ENCODE data around the gene IFT27. TPM values are rescaled to one million over a fixed set of nuclear protein-coding genes. Genes with fewer than 3 reads are reported as not detected.

The IFT27 gene
- polyA plus RNA-seq, 1 donor (not counting 4 experiments of a cell fraction or from before 2014, with no cell fraction given) = 18.5 TPM

- H2AFZ ChIP-seq (ENCODE audit: control insufficient read depth, low read length) = no peak overlapping the region
- TF ChIP-seq CTCF (optimal IDR thresholded peaks at IDR 0.05 in 1 of 3, IDR thresholded peaks at IDR 0.05 in 1 of 3, conservative IDR thresholded peaks at IDR 0.05 in 1 of 3; ENCODE audit: extremely low read depth in 1 of 3, insufficient read depth in 2 of 3, low read length in 3 of 3) (no peak), EZH2 (IDR thresholded peaks at IDR 0.05; ENCODE audit: low read length) (no peak)
- peaks cover 21% of the 10 kb centered on the region for H3K27me3 ChIP-seq (ENCODE audit: control insufficient read depth, extremely low read depth, insufficient read depth, low read length)
- DNase-seq (ENCODE audit: low read depth, low spot score) = no peak
- H3K9ac ChIP-seq (ENCODE audit: control insufficient read depth, extremely low read depth, insufficient read depth, low read length) = no peak overlapping the region
- no peaks in the 10 kb centered on the region for H4K20me1 ChIP-seq (ENCODE audit: control insufficient read depth, extremely low read depth, insufficient read depth, low read length)
- FAIRE-seq = no peak
- H3K79me2 ChIP-seq (ENCODE audit: control insufficient read depth, insufficient read depth, low read length) = no peaks in the 10 kb centered on the region
- H3K9me3 ChIP-seq (ENCODE audit: control insufficient read depth, low read depth, low read length) = no peaks in the 10 kb centered on the region
- no peak overlapping the region for H3K4me3 ChIP-seq (ENCODE audit: control insufficient read depth in 2 of 3, extremely low read depth in 1 of 3, insufficient read depth in 2 of 3, low read depth in 1 of 3, low read length in 3 of 3)
- no peak overlapping the region for H3K27ac ChIP-seq (ENCODE audit: control insufficient read depth, insufficient read depth, low read length)
- dilution Hi-C loops (cut with MboI; ENCODE audit: extremely low pct_ligation_motif_present, low sequenced_read_pairs) = no loop called here
- H3K9me1 ChIP-seq (ENCODE audit: control insufficient read depth, extremely low read depth, insufficient read depth, low read length) = no peaks in the 10 kb centered on the region
- no peaks in the 10 kb centered on the region for H3K36me3 ChIP-seq (ENCODE audit: control insufficient read depth in 2 of 2, extremely low read depth in 1 of 2, insufficient read depth in 2 of 2, low read length in 2 of 2)
- H3K4me1 ChIP-seq (ENCODE audit: control insufficient read depth, extremely low read depth, insufficient read depth, low read length) = no peaks in the 10 kb centered on the region
- H3K4me2 ChIP-seq (ENCODE audit: control insufficient read depth, extremely low read depth, insufficient read depth, low read depth, low read length) = no peak overlapping the region
Measured at GRCh38 chr22:36797911-36798673, 22.2 kb upstream of the IFT27 start.

- peaks cover 21% of the 10 kb centered on the region for H3K27me3 ChIP-seq (ENCODE audit: control insufficient read depth, extremely low read depth, insufficient read depth, low read length)
- H4K20me1 ChIP-seq (ENCODE audit: control insufficient read depth, extremely low read depth, insufficient read depth, low read length) = no peaks in the 10 kb centered on the region
- dilution Hi-C loops (cut with MboI; ENCODE audit: extremely low pct_ligation_motif_present, low sequenced_read_pairs) = no loop called here
- no peak overlapping the region for H3K4me2 ChIP-seq (ENCODE audit: control insufficient read depth, extremely low read depth, insufficient read depth, low read depth, low read length)
- H3K9me3 ChIP-seq (ENCODE audit: control insufficient read depth, low read depth, low read length) = no peaks in the 10 kb centered on the region
- no peak for TF ChIP-seq CTCF (optimal IDR thresholded peaks at IDR 0.05 in 1 of 3, IDR thresholded peaks at IDR 0.05 in 1 of 3, conservative IDR thresholded peaks at IDR 0.05 in 1 of 3; ENCODE audit: extremely low read depth in 1 of 3, insufficient read depth in 2 of 3, low read length in 3 of 3)
- TF ChIP-seq EZH2 (IDR thresholded peaks at IDR 0.05; ENCODE audit: low read length) = no peak
- H3K79me2 ChIP-seq (ENCODE audit: control insufficient read depth, insufficient read depth, low read length) = no peaks in the 10 kb centered on the region
- no peak for DNase-seq (ENCODE audit: low read depth, low spot score)
- FAIRE-seq = no peak
- H3K9me1 ChIP-seq (ENCODE audit: control insufficient read depth, extremely low read depth, insufficient read depth, low read length) = no peaks in the 10 kb centered on the region
- no peaks in the 10 kb centered on the region for H3K36me3 ChIP-seq (ENCODE audit: control insufficient read depth in 2 of 2, extremely low read depth in 1 of 2, insufficient read depth in 2 of 2, low read length in 2 of 2)
- H3K9ac ChIP-seq (ENCODE audit: control insufficient read depth, extremely low read depth, insufficient read depth, low read length) = no peak overlapping the region
- no peak overlapping the region for H2AFZ ChIP-seq (ENCODE audit: control insufficient read depth, low read length)
- no peaks in the 10 kb centered on the region for H3K4me1 ChIP-seq (ENCODE audit: control insufficient read depth, extremely low read depth, insufficient read depth, low read length)
- H3K27ac ChIP-seq (ENCODE audit: control insufficient read depth, insufficient read depth, low read length) = no peak overlapping the region
- H3K4me3 ChIP-seq (ENCODE audit: control insufficient read depth in 2 of 3, extremely low read depth in 1 of 3, insufficient read depth in 2 of 3, low read depth in 1 of 3, low read length in 3 of 3) = no peak overlapping the region
Measured at GRCh38 chr22:36797374-36797773, 21.5 kb upstream of the IFT27 start.
